AG20443 (cell line): Measurements from ENCODE around the gene KLHDC7B.

Experiments used
- DNase-seq: peaks from one replicate; pipeline ENCODE4 v3.0.0; 2012; ENCODE audit warnings: low spot score, mixed read lengths

The KLHDC7B gene

DNA sequence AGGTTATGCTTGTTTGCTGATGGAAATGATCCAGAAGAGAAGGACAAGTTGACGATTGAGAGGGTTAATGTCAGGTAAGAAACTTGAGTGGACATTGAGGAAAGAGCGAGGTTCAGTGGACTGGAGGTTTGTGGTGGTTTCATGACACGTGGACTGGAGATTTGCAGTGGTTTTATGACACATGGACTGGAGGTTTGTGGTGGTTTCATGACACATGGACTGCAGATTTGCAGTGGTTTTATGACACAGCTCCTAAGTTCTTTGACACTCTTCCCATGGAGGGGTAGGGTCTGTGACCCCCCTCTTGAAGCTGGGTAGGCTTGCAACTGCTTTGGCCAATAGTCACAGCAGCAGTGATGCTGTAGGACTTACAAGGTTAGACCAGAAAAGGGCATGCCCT lies 49.5 kb downstream of the KLHDC7B start:
- no peak for DNase-seq

GRCh38 chr22:50597097-50597496 lies 51.4 kb downstream of the KLHDC7B start:
- no peak for DNase-seq

- peak; percentile 93 for DNase-seq
Observed at GRCh38 chr22:50599816-50600455, 54.2 kb downstream of the KLHDC7B start.

DNA sequence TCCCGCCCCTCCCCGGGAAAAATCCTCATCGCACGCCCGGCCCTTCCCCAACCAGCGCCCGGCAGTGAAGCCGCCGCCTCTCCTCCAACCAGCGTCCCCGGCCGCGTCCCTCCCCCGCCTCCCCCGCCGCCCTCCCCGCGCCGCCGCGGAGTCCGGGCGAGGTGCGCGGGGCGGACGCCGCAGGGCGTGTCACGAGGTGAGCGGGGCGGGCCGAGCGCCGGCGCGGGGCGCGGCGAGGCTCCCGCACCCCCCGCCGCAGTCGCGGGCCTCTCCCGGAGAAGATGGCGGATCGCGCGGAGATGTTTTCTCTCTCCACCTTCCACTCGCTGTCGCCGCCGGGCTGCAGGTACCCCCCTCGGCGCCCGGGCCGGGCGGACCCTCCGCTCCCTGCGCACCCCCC lies 54.8 kb downstream of the KLHDC7B start, which contains the start of gene MAPK8IP2:
Gene MAPK8IP2 (plus strand): TSS at position 256 of the 400 bp plus-strand sequence. CDS start 26 bp downstream, at position 282.
- DNase-seq = peak; percentile 42
